ENCODE measurements around the gene RAD51AP2.
"Not testable (repeated sequence)": the region's sequence is repeated elsewhere in the genome, so short reads cannot be mapped to it uniquely, and the experiment has no call there.

RAD51AP2 gene

GRCh38 chr2:17538022-17538843 lies 20.0 kb upstream of the RAD51AP2 start:
- DNase-seq = peak; percentile 49

- DNase-seq = no peak
Measured at GRCh38 chr2:17536416-17536815, 18.2 kb upstream of the RAD51AP2 start.

- no peak for DNase-seq
Measured at GRCh38 chr2:17533546-17533945, 15.3 kb upstream of the RAD51AP2 start.

GRCh38 chr2:17529771-17530170 lies 11.5 kb upstream of the RAD51AP2 start:
- DNase-seq = no peak

- no peak for DNase-seq
Measured at GRCh38 chr2:17522303-17522702, 4.1 kb upstream of the RAD51AP2 start.

GRCh38 chr2:17521621-17522020 lies 3.4 kb upstream of the RAD51AP2 start:
- DNase-seq = no peak

- no peak for DNase-seq
Measured at GRCh38 chr2:17520761-17521160, 2.5 kb upstream of the RAD51AP2 start.

GRCh38 chr2:17519486-17519885 lies 1.2 kb upstream of the RAD51AP2 start:
- DNase-seq = no peak

GRCh38 chr2:17517481-17518211 lies 594 bp downstream of the RAD51AP2 start:
- no peak for DNase-seq

- DNase-seq = no peak
Measured at GRCh38 chr2:17515652-17516051, 2.6 kb downstream of the RAD51AP2 start.

- no peak for DNase-seq
Measured at GRCh38 chr2:17506736-17507616, 11.3 kb downstream of the RAD51AP2 start.

GRCh38 chr2:17497718-17498117 lies 20.5 kb downstream of the RAD51AP2 start:
- no peak for DNase-seq

GRCh38 chr2:17495590-17495989 lies 22.6 kb downstream of the RAD51AP2 start:
- DNase-seq = no peak

- DNase-seq = not testable (repeated sequence)
Measured at GRCh38 chr2:17490165-17490564, 28.1 kb downstream of the RAD51AP2 start.

GRCh38 chr2:17488610-17489009 lies 29.6 kb downstream of the RAD51AP2 start:
- DNase-seq = not testable (repeated sequence)

GRCh38 chr2:17483496-17483895 lies 34.7 kb downstream of the RAD51AP2 start:
- no peak for DNase-seq

GRCh38 chr2:17482651-17483050 lies 35.6 kb downstream of the RAD51AP2 start:
- DNase-seq = no peak

- DNase-seq = no peak
Measured at GRCh38 chr2:17479875-17480274, 38.4 kb downstream of the RAD51AP2 start.

- no peak for DNase-seq
Measured at GRCh38 chr2:17476830-17477229, 41.4 kb downstream of the RAD51AP2 start.

- no peak for DNase-seq
Measured at GRCh38 chr2:17476064-17476463, 42.2 kb downstream of the RAD51AP2 start.

GRCh38 chr2:17475286-17475685 lies 43.0 kb downstream of the RAD51AP2 start:
- no peak for DNase-seq

GRCh38 chr2:17471979-17472378 lies 46.3 kb downstream of the RAD51AP2 start:
- no peak for DNase-seq

Data from right kidney (tissue), 1 donor.